ENCODE data around the gene CHMP1B.
"Not testable (repeated sequence)": the region's sequence is repeated elsewhere in the genome, so short reads cannot be mapped to it uniquely, and the experiment has no call there.

The CHMP1B gene

DNA sequence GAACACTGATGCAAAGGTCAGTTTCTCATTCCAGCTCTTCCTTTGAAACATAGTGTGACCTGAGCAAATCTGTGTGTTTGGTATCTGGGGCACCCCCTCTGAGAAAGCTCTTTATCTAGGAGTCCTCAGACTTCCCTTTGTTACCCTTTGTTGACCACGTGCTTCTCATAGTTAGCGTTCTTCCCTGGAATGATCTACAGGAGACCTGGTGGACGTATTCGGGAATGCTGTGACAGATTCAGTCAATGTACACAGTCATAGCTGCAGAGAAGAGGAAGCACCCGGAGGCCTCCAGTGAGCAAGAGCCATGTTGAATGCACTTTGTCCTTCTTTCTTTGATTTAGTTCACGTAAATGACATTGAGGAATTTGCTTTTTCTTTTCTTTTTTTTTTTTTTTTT lies 10.7 kb upstream of the CHMP1B start:
- DNase-seq (ENCODE audit: low read depth), result no peak

DNA sequence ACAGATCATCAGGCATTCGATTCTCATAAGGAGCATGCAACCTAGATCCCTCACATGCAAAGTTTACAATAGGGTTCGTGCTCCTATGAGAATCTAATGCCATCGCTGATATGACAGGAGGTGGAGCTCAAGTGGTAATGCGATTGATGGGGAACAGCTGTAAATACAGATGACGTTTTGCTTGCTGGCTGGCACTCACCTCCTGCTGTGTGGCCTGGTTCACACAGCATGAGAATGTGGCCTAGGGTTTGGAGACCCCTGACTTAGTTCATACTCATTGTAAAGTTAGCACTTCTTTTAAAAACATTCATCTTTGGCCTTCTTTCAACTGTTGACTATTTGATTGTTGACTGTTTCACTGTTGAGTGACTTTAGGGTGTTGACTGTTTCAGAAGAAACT lies 8.7 kb upstream of the CHMP1B start:
- DNase-seq (ENCODE audit: low read depth), result no peak

DNA sequence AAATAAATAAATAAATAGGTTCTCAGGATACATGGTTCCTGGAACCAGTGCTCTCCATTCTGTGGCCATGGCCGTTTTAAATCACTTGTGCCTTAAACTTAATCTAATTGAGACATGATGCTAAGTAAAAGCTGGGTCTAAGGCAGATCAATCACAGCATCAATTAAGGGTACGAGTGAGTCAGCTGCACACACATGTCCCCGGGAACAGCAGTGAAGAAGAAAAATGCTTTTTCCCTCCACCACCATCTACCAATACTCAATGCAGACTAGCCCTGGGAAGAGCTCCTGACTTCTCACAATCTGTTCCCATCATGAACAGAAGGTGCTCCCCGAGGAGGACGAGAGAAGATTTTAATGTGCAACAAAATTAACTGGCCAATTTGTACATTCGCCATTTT lies 6.8 kb upstream of the CHMP1B start:
- DNase-seq (ENCODE audit: low read depth), result no peak

DNA sequence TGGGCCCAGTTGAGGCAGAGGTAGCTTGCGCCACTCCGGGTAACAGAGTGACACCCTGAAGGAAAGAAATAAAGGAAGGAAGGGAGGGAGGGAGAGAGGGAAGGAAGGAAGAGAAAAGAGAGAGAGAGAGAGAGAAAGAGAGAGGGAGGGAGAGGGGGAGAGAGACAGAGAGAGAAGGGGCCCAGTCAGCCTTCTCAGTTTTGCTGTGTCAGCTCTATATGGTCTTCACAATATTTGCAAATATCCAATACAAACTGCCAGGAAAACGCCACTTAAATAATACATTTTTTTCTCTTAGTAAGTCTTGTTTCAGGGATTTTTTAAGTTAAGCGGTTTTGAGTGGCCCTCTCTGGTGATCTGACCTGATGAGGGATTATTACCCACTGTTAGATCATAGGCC lies 5.6 kb upstream of the CHMP1B start:
- no peak for DNase-seq (ENCODE audit: low read depth)

GRCh38 chr18:11847811-11848210 lies 3.4 kb upstream of the CHMP1B start:
- DNase-seq (ENCODE audit: low read depth), result no peak

GRCh38 chr18:11849279-11849678 lies 1.9 kb upstream of the CHMP1B start:
- DNase-seq (ENCODE audit: low read depth), result no peak

DNA sequence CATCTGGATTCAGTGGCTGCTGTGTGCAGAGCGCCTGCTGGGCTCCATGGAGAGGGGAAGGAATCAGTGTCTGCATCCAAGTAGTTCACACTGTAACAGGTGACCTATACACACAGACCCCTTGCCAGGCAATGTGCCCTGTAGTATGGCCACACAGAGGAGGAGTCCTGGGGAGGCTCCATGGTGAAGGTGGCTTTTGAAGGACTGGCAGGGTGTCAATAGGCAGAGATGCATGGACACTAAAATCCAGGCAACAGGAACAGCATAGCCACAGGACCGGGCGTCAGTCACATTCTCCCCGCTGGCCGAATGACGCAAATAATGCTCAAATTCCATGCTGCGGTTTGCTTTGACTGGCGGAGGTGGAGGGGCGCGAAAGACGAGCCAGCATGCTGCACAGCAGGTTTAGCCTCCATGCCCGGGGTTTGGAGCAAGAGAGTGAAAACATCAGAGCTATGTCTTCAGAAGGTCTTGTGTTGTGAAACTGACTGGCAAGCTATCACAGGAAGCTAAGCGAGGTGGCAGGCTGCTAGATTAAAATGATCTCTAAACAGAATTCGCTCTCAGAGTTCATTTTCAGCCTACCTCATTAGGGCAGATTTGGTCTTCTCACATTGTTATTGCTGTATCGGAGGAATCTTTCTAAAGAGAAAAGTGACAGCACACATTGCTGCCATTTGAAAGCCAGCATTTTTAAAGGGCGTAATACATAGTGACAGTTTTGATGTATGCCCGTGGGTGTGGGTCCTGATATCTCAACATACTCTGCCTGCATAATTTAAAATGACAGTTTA lies 1.2 kb upstream of the CHMP1B start:
- DNase-seq (ENCODE audit: low read depth), result peak; percentile 50

DNA sequence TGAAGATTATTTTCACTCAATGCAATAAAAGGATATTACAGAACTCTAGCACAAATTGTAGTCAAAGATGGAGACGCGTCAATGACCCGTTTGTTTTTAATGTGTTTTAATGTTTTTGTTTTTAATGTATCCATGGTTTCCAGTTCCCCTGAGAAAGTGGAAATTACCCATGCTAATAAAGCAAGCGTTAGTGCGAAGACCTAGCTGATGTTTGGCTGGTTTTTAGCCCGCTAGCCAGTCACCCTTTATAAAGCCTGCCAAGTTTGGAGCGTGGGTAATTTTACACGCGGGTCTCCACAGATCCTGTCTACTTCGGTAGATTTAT lies 430 bp upstream of the CHMP1B start:
- no peak for DNase-seq (ENCODE audit: low read depth)

DNA sequence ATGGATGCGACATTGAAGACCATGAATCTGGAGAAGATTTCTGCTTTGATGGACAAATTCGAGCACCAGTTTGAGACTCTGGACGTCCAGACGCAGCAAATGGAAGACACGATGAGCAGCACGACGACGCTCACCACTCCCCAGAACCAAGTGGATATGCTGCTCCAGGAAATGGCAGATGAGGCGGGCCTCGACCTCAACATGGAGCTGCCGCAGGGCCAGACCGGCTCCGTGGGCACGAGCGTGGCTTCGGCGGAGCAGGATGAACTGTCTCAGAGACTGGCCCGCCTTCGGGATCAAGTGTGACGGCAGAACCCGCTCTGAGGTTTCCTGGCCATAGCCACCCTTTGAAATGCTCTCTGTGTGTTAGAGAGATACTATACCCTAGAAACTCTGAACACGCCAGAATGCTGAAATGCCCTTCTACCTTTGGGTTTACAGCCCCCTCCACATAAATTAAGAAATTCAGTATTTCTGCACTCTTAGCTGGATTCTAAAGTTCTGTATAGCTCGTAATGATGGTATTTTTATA lies 659 bp downstream of the CHMP1B start:
- peak; percentile 15 for DNase-seq (ENCODE audit: low read depth)

GRCh38 chr18:11854554-11854953 lies 3.3 kb downstream of the CHMP1B start:
- DNase-seq (ENCODE audit: low read depth), result not testable (repeated sequence)

DNA sequence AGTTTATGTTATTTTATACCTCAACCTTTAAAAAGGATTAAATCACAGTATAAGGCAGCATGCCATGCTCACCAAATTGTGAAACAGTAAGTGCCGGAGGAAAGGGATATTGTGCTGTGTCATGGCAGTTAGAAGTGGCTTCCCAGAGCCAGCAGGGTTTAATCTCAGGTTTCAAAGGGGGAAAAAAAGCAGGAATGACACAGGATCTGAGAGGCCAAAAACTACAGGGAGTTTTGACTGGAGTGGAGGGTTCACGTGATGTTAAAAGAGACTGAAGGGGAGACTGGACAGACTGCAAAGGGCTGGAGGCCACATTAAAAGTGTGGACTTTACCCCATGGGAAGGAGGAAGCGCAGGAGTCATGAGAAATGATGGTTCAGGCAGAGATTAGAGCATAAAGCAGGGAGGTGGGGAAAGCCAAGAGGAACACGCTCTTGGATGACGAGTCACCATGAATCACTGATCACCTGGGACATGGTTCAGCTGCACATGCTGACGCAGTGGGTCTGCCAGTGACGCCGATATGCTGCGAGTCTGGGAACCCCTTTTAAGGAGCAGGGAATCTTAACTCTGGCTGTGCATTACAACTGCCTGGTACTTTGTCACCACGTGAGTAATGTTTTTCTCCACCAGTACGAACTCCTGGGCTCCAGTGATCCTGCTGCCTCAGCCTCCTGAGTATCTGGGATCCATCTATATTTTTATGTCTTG lies 6.1 kb downstream of the CHMP1B start:
- no peak for DNase-seq (ENCODE audit: low read depth)

DNA sequence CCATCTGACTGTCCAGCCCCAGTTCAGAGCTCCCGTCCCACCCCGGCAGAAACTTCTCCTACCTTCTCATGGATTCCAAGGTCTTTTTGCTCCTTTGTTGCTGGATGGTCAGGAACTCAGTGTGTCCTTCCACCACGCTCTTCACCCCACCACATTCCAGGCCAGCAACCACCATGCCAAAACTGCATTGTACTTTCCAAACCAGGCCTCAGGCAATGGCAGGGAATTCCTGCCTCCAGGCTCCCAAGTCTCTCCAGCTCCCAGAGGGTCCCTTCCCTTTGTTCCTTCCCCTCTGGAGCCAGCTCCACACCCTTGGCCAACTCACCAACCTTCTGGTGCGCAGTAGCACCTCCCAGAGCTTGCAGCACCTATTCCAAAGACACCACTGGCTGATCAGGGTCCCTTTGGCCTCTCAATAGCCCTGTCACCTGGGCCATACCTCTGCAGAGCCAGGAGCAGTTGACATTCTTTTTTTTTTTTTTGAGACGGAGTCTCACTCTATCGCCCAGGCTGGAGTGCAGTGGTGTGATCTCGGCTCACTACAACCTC lies 8.1 kb downstream of the CHMP1B start:
- DNase-seq (ENCODE audit: low read depth), result no peak

DNA sequence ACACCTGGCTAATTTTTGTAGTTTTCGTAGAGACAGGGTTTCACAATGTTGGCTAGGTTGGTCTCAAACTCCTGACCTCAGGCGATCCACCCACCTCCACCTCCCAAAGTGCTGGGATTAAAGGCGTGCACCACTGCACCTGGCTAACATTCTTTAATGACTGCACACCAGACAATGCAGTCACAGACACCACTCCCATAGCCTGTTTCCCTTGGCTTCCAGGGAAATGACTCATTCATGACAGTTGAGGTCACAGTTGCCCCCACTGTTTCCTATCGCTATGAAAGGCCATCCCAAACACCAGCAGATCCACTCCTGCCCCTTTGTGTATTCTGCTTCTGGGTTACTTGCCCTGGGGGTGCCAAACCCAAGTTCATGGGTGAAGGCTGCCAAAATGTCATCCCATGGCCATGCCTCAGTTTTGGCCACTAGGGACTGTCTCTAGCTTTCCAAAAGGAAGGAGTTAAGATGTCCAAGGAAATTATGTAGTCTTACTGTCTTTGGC lies 8.7 kb downstream of the CHMP1B start:
- DNase-seq (ENCODE audit: low read depth), result no peak

GRCh38 chr18:11860594-11861450 lies 9.6 kb downstream of the CHMP1B start:
- DNase-seq (ENCODE audit: low read depth), result no peak

- DNase-seq (ENCODE audit: low read depth), result no peak
Observed at GRCh38 chr18:11861583-11862288, 10.5 kb downstream of the CHMP1B start.

GRCh38 chr18:11862468-11863137 lies 11.4 kb downstream of the CHMP1B start:
- DNase-seq (ENCODE audit: low read depth), result no peak

DNA sequence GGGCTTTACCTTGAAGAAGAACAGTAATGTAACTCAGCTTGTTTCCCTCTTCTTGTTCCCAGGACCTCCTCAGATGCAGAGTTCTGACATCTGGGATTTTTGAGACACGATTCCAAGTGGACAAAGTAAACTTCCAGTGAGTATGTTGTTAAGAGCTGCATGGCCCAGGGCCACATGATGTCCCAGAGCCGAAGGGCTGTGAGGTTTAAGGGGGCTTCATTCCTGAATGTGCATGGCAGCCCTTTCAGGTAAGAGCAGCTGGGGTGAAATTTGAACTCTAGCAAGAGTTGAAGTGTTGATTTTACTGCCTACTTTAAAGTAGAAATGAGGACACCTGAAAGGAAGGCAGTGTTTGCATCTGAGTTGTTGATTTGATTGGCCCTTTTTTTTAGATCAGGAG lies 13.3 kb downstream of the CHMP1B start:
- no peak for DNase-seq (ENCODE audit: low read depth)

GRCh38 chr18:11865071-11865470 lies 13.9 kb downstream of the CHMP1B start:
- DNase-seq (ENCODE audit: low read depth), result no peak

DNA sequence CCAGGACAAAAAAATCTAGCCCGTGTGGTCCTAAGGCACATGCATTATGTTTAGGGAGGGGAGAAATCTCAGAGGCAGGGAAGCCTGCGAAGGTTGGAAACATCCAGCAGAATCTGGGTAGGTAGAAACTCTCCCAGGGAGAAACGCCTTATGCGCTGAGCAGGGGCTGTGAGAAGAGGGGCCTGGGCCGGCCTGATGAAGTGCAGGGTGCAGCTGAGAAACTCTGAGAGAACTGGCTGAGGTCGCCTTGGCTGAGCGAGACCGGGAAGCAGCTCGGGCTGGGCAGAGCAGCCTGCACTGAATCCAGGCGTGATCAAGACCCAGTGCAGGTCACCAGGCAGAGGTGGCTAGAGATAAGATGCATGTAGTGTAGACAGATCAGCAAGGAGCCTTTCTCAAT lies 15.1 kb downstream of the CHMP1B start:
- DNase-seq (ENCODE audit: low read depth), result no peak

DNA sequence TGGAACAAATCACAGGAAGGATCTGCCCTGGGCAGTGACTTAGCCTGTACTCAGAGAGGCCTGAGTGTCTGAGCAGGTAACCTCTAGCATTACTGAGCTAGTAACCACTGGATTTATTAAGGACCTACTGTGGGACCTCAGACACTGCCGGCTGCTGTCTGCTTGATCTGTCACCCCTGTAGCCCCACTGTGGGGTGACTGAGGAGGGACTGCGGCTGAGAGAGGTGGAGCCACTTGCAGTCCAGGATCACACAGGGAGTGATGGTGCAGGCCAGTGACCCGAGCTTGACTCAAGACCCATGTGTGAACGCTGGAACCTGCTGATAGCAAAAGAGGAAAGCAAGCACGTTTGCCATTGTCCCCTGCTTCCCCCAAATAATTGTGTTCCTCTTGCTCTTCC lies 15.6 kb downstream of the CHMP1B start:
- DNase-seq (ENCODE audit: low read depth), result no peak

DNA sequence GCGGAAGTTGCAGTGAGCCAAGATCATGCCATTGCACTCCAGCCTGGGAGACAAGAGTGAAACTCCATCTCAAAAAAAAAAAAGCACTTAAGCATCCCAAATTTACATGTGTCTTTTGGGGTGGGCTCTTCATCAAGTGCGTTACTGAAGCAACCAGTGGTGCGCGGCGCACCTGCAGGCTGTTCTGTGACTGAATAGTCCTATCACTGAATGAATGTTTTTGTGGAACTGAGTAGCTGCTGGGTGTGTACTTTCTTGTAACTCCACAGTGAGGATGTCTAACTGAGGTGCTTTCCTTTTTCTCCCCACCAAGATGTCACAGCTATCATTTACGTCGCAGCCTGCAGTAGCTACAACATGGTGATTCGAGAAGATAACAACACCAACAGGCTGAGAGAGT lies 17.0 kb downstream of the CHMP1B start:
- DNase-seq (ENCODE audit: low read depth), result no peak

All from activated T-cell treated with anti-CD3 and anti-CD28 coated beads for 24 hours (primary cell).